Activated CD4-positive, alpha-beta T cell treated with anti-CD3 and anti-CD28 coated beads, Interleukin-2, amount 10 ng/mL, durations not matched to agents 7 days and 5 days (primary cell): ENCODE measurements around the gene ZNF300. TPM values are rescaled to one million over a fixed set of nuclear protein-coding genes. Genes with fewer than 3 reads are reported as not detected.
A peak's percentile ranks its signal among the peaks of the same experiment; 100 is the strongest.
"Not testable (repeated sequence)": the region's sequence is repeated elsewhere in the genome, so short reads cannot be mapped to it uniquely, and the experiment has no call there.

Experiments used
- CTCF ChIA-PET: fragments of 350-600 bp; sonication (Branson Sonifier 250); formaldehyde crosslinking; loops from one replicate; lab custom pipeline; 2021; ENCODE audit warnings: antibody characterized with exemption; lab: Charles Lee
- POLR2A ChIA-PET: fragments of 350-600 bp; sonication (Branson Sonifier 250); formaldehyde crosslinking; loops from one replicate; lab custom pipeline; 2021; ENCODE audit warnings: antibody characterized with exemption; lab: Charles Lee
- DNase-seq: peaks from one replicate; pipeline ENCODE4 v3.0.0-alpha.2; 2020
- H3K27ac Mint-ChIP-seq: one replicate; pipeline ENCODE4 v1.8.0; 2021; ENCODE audit warnings: mild to moderate bottlenecking, moderate library complexity, mixed read lengths
- H3K27me3 Mint-ChIP-seq: one replicate; pipeline ENCODE4 v1.8.0; 2021; ENCODE audit warnings: mixed read lengths
- H3K36me3 Mint-ChIP-seq: one replicate; pipeline ENCODE4 v1.8.0; 2021; ENCODE audit warnings: low read depth, mixed read lengths
- H3K4me1 Mint-ChIP-seq: one replicate; pipeline ENCODE4 v1.8.0; 2021; ENCODE audit warnings: mixed read lengths
- H3K4me3 Mint-ChIP-seq: one replicate; pipeline ENCODE4 v1.8.0; 2021; ENCODE audit warnings: mild to moderate bottlenecking, moderate library complexity, mixed read lengths
- H3K9me3 Mint-ChIP-seq: one replicate; pipeline ENCODE4 v1.8.0; 2021; ENCODE audit warnings: mixed read lengths
- total RNA-seq, 2 experiments: library from RNA; stranded (reverse); gene quantifications; one replicate each; pipeline ENCODE4 v1.2.3, GENCODE V29; 2021

The ZNF300 gene
- total RNA-seq, 2 experiments from 2014 or later, result 1.9 to 2.2 TPM

- DNase-seq, result no peak
- CTCF ChIA-PET, result no interaction called here
- no peaks in the 10 kb centered on the region for H3K27me3 Mint-ChIP-seq
- no peaks in the 10 kb centered on the region for H3K4me1 Mint-ChIP-seq
- no peak overlapping the region for H3K27ac Mint-ChIP-seq
- H3K4me3 Mint-ChIP-seq, result no peak overlapping the region
- H3K9me3 Mint-ChIP-seq, result peaks cover 15% of the 10 kb centered on the region
- POLR2A ChIA-PET, result no interaction called here
- no peaks in the 10 kb centered on the region for H3K36me3 Mint-ChIP-seq
Measured at GRCh38 chr5:150862070-150862469, 42.7 kb downstream of the ZNF300 start.

GRCh38 chr5:150860246-150860821 lies 44.4 kb downstream of the ZNF300 start:
- Mint-ChIP-seq H3K27ac (no peak overlapping the region), H3K27me3 (no peaks in the 10 kb centered on the region), H3K9me3 (peaks cover 11% of the 10 kb centered on the region), H3K4me1 (no peaks in the 10 kb centered on the region), H3K36me3 (no peaks in the 10 kb centered on the region), H3K4me3 (no peak overlapping the region)
- ChIA-PET CTCF (no interaction called here), POLR2A (no interaction called here)
- DNase-seq, result no peak

GRCh38 chr5:150856700-150857099 lies 48.1 kb downstream of the ZNF300 start:
- H3K27ac Mint-ChIP-seq, H3K4me1 Mint-ChIP-seq, POLR2A ChIA-PET, H3K4me3 Mint-ChIP-seq, CTCF ChIA-PET, H3K9me3 Mint-ChIP-seq, DNase-seq, H3K27me3 Mint-ChIP-seq, H3K36me3 Mint-ChIP-seq: not testable (repeated sequence)

GRCh38 chr5:150853561-150853960 lies 51.2 kb downstream of the ZNF300 start:
- Mint-ChIP-seq H3K27me3 (no peaks in the 10 kb centered on the region), H3K36me3 (peaks cover 4% of the 10 kb centered on the region), H3K4me1 (peaks cover 5% of the 10 kb centered on the region), H3K4me3 (no peak overlapping the region), H3K27ac (no peak overlapping the region), H3K9me3 (no peaks in the 10 kb centered on the region)
- ChIA-PET CTCF (no interaction called here), POLR2A (no interaction called here)
- no peak for DNase-seq

- ChIA-PET POLR2A (no interaction called here), CTCF (interaction anchor here (1.0 kb wide), 1 partner anchor 392 kb away, joined by 3 read pairs; no protein-coding TSS in a partner anchor)
- DNase-seq, result no peak
- no peaks in the 10 kb centered on the region for H3K27me3 Mint-ChIP-seq
- peaks cover 20% of the 10 kb centered on the region for H3K4me1 Mint-ChIP-seq
- no peak overlapping the region for H3K4me3 Mint-ChIP-seq
- no peak overlapping the region for H3K27ac Mint-ChIP-seq
- H3K36me3 Mint-ChIP-seq, result peaks cover 6% of the 10 kb centered on the region
- peaks cover 2% of the 10 kb centered on the region for H3K9me3 Mint-ChIP-seq
Measured at GRCh38 chr5:150851039-150851438, 53.7 kb downstream of the ZNF300 start.

- no peak overlapping the region for H3K4me3 Mint-ChIP-seq
Measured at GRCh38 chr5:150848271-150848670, 56.5 kb downstream of the ZNF300 start.

GRCh38 chr5:150847334-150847695 lies 57.5 kb downstream of the ZNF300 start:
- POLR2A ChIA-PET, result interaction anchor here (1.5 to 2.0 kb wide), 2 partner anchors 64 to 147 kb away, joined by 7 to 10 read pairs; partner anchors contain the start of gene RBM22
- no peaks in the 10 kb centered on the region for H3K27me3 Mint-ChIP-seq
- H3K36me3 Mint-ChIP-seq, result peaks cover 9% of the 10 kb centered on the region
- H3K4me1 Mint-ChIP-seq, result peaks cover 22% of the 10 kb centered on the region
- peak overlapping the region; percentile 89 for H3K27ac Mint-ChIP-seq
- no peak overlapping the region for H3K4me3 Mint-ChIP-seq
- DNase-seq, result no peak
- CTCF ChIA-PET, result interaction anchor here (0.6 to 3.3 kb wide), 27 partner anchors 22 to 847 kb away, joined by 3 to 49 read pairs (median 3); partner anchors contain the start of genes RBM22, RPS14 and SMIM3
- peaks cover 10% of the 10 kb centered on the region for H3K9me3 Mint-ChIP-seq

More at GRCh38 chr5:150848271-150848670, 56.5 kb downstream of the ZNF300 start:
- H3K27ac Mint-ChIP-seq, result no peak overlapping the region
- peaks cover 22% of the 10 kb centered on the region for H3K4me1 Mint-ChIP-seq
- POLR2A ChIA-PET, result no interaction called here
- CTCF ChIA-PET, result interaction anchor here (2.1 to 3.3 kb wide), 3 partner anchors 43 to 289 kb away, joined by 8 to 49 read pairs (median 26); partner anchors contain the start of gene RBM22
- H3K36me3 Mint-ChIP-seq, result peaks cover 9% of the 10 kb centered on the region
- no peak for DNase-seq
- H3K9me3 Mint-ChIP-seq, result peaks cover 10% of the 10 kb centered on the region
- H3K27me3 Mint-ChIP-seq, result no peaks in the 10 kb centered on the region

GRCh38 chr5:150846654-150847333 lies 58.0 kb downstream of the ZNF300 start:
- Mint-ChIP-seq H3K36me3 (peaks cover 9% of the 10 kb centered on the region), H3K27me3 (no peaks in the 10 kb centered on the region), H3K27ac (peak overlapping the region; percentile 89), H3K9me3 (peaks cover 10% of the 10 kb centered on the region), H3K4me3 (peak overlapping the region; percentile 66), H3K4me1 (peaks cover 22% of the 10 kb centered on the region)
- ChIA-PET CTCF (interaction anchor here (0.6 to 3.3 kb wide), 32 partner anchors 8 to 847 kb away, joined by 3 to 49 read pairs (median 3); partner anchors contain the start of genes RBM22, RPS14 and SMIM3), POLR2A (interaction anchor here (0.8 to 2.0 kb wide), 4 partner anchors 57 to 388 kb away, joined by 3 to 10 read pairs (median 5); partner anchors contain the start of gene RBM22)
- DNase-seq, result peak; percentile 84

- not testable (repeated sequence) for DNase-seq, H3K36me3 Mint-ChIP-seq, H3K9me3 Mint-ChIP-seq, H3K27me3 Mint-ChIP-seq
- peak within 1 kb of the TSS; percentile 89 for H3K27ac Mint-ChIP-seq
- H3K4me1 Mint-ChIP-seq, result peaks cover 22% of the 10 kb centered on the region
- peak within 1 kb of the TSS; percentile 66 for H3K4me3 Mint-ChIP-seq
- POLR2A ChIA-PET, result interaction anchor here (0.8 to 2.0 kb wide), 4 partner anchors 56 to 387 kb away, joined by 3 to 10 read pairs (median 5); partner anchors contain the start of gene RBM22
- CTCF ChIA-PET, result interaction anchor here (0.9 to 3.3 kb wide), 22 partner anchors 8 to 848 kb away, joined by 3 to 49 read pairs (median 5); partner anchors contain the start of genes RBM22, RPS14 and SMIM3
Measured at GRCh38 chr5:150846308-150846653, 58.5 kb downstream of the ZNF300 start, which contains the start of gene IRGM. Gene IRGM, plus strand, starts transcription at chr5:150846521. Its CDS starts 1,603 bp downstream, at chr5:150848124.

GRCh38 chr5:150845185-150845859 lies 59.5 kb downstream of the ZNF300 start:
- not testable (repeated sequence) for H3K9me3 Mint-ChIP-seq, H3K4me3 Mint-ChIP-seq, DNase-seq, H3K36me3 Mint-ChIP-seq, H3K27ac Mint-ChIP-seq, H3K27me3 Mint-ChIP-seq
- ChIA-PET CTCF (interaction anchor here (1.1 to 3.3 kb wide), 8 partner anchors 9 to 396 kb away, joined by 3 to 49 read pairs (median 7); partner anchors contain the start of genes RBM22 and RPS14), POLR2A (interaction anchor here (2.0 kb wide), 1 partner anchor 62 kb away, joined by 7 read pairs; no protein-coding TSS in a partner anchor)
- H3K4me1 Mint-ChIP-seq, result peaks cover 22% of the 10 kb centered on the region
